KMS-11 (cell line): ENCODE data around the gene FETUB.

Experiments
- H2AFZ ChIP-seq: fragments of 200-600 bp; sonication (generic); 2 replicates; pipeline ENCODE4 v1.6.1; 2016; ENCODE audit warnings: antibody characterized with exemption, mixed run types, low read depth
- H3K27ac ChIP-seq: fragments of 200-600 bp; sonication (generic); 2 replicates; pipeline ENCODE4 v1.6.1; 2016; ENCODE audit warnings: mild to moderate bottlenecking, mixed run types
- H3K27me3 ChIP-seq: fragments of 200-600 bp; sonication (generic); 2 replicates; pipeline ENCODE4 v1.6.1; 2017; ENCODE audit warnings: mild to moderate bottlenecking, low read depth, mixed run types, moderate library complexity; ENCODE audit not compliant: insufficient read depth
- H3K36me3 ChIP-seq: fragments of 200-600 bp; sonication (generic); 2 replicates; pipeline ENCODE4 v1.6.1; 2017; ENCODE audit warnings: mild to moderate bottlenecking, mixed run types; ENCODE audit not compliant: insufficient read depth
- H3K4me1 ChIP-seq: fragments of 200-600 bp; sonication (generic); 2 replicates; pipeline ENCODE4 v1.6.1; 2016; ENCODE audit warnings: mild to moderate bottlenecking, low read depth, mixed run types; ENCODE audit not compliant: poor library complexity, severe bottlenecking
- H3K4me2 ChIP-seq: fragments of 200-600 bp; sonication (generic); 2 replicates; pipeline ENCODE4 v1.7.0; 2016; ENCODE audit warnings: mild to moderate bottlenecking, mixed run types
- H3K4me3 ChIP-seq: fragments of 200-600 bp; sonication (generic); IDR thresholded peaks from 2 replicates; pipeline ENCODE4 v1.6.1; 2017; ENCODE audit warnings: low read depth, low read length, mixed read lengths; ENCODE audit not compliant: insufficient read depth
- H3K79me2 ChIP-seq: fragments of 200-600 bp; sonication (generic); 2 replicates; pipeline ENCODE4 v1.6.1; 2016; ENCODE audit warnings: low read depth, mixed run types; ENCODE audit not compliant: insufficient read depth
- H3K9ac ChIP-seq: fragments of 200-600 bp; sonication (generic); 2 replicates; pipeline ENCODE4 v1.6.1; 2016; ENCODE audit warnings: mild to moderate bottlenecking, mixed run types
- H4K20me1 ChIP-seq: fragments of 200-600 bp; sonication (generic); 2 replicates; pipeline ENCODE4 v1.6.1; 2016; ENCODE audit warnings: mild to moderate bottlenecking, mixed run types; ENCODE audit not compliant: insufficient read depth
- CTCF ChIP-seq: fragments of 200-600 bp; sonication (generic); conservative IDR thresholded peaks from 2 replicates; pipeline ENCODE4 v1.6.1; 2017; ENCODE audit warnings: low read depth, mild to moderate bottlenecking, antibody characterized with exemption, low read length, moderate library complexity, mixed read lengths

FETUB gene

GRCh38 chr3:186691676-186692075, 51.5 kb downstream of the FETUB start:
- no peak overlapping the region for H2AFZ ChIP-seq
- H3K36me3 ChIP-seq = no peaks in the 10 kb centered on the region
- H3K4me3 ChIP-seq = no peak overlapping the region
- no peaks in the 10 kb centered on the region for H3K27me3 ChIP-seq
- H3K79me2 ChIP-seq = no peaks in the 10 kb centered on the region
- H3K9ac ChIP-seq = no peak overlapping the region
- no peaks in the 10 kb centered on the region for H4K20me1 ChIP-seq
- TF ChIP-seq CTCF = no peak
- no peaks in the 10 kb centered on the region for H3K4me1 ChIP-seq
- H3K27ac ChIP-seq = no peak overlapping the region
- no peak overlapping the region for H3K4me2 ChIP-seq

- TF ChIP-seq CTCF = no peak
- no peak overlapping the region for H3K4me2 ChIP-seq
- no peak overlapping the region for H3K9ac ChIP-seq
- H3K27me3 ChIP-seq = no peaks in the 10 kb centered on the region
- no peaks in the 10 kb centered on the region for H3K36me3 ChIP-seq
- H3K79me2 ChIP-seq = no peaks in the 10 kb centered on the region
- H4K20me1 ChIP-seq = no peaks in the 10 kb centered on the region
- no peak overlapping the region for H3K27ac ChIP-seq
- H3K4me1 ChIP-seq = no peaks in the 10 kb centered on the region
- H3K4me3 ChIP-seq = no peak overlapping the region
- no peak overlapping the region for H2AFZ ChIP-seq
Observed at GRCh38 chr3:186693843-186694242, 53.6 kb downstream of the FETUB start.

- no peak overlapping the region for H3K27ac ChIP-seq
- no peak overlapping the region for H2AFZ ChIP-seq
- no peaks in the 10 kb centered on the region for H3K79me2 ChIP-seq
- H3K36me3 ChIP-seq = no peaks in the 10 kb centered on the region
- H3K9ac ChIP-seq = no peak overlapping the region
- no peak overlapping the region for H3K4me3 ChIP-seq
- H4K20me1 ChIP-seq = no peaks in the 10 kb centered on the region
- H3K27me3 ChIP-seq = no peaks in the 10 kb centered on the region
- H3K4me2 ChIP-seq = no peak overlapping the region
- no peak for TF ChIP-seq CTCF
- no peaks in the 10 kb centered on the region for H3K4me1 ChIP-seq
Observed at GRCh38 chr3:186694288-186695032, 54.3 kb downstream of the FETUB start.

- Histone ChIP-seq H3K27me3 (no peaks in the 10 kb centered on the region), H3K4me3 (no peak overlapping the region), H2AFZ (no peak overlapping the region), H3K9ac (no peak overlapping the region), H3K27ac (no peak overlapping the region), H4K20me1 (no peaks in the 10 kb centered on the region), H3K36me3 (no peaks in the 10 kb centered on the region), H3K4me2 (no peak overlapping the region), H3K4me1 (no peaks in the 10 kb centered on the region), H3K79me2 (no peaks in the 10 kb centered on the region)
- no peak for TF ChIP-seq CTCF
Observed at GRCh38 chr3:186696522-186696921, 56.3 kb downstream of the FETUB start.
